ENCODE measurements around the gene COA1.
A peak's percentile ranks its signal among the peaks of the same experiment; 100 is the strongest.

Gene COA1

GRCh38 chr7:43729924-43730248, 563 bp upstream of the COA1 start:
- Histone ChIP-seq H3K36me3 (no peaks in the 10 kb centered on the region), H3K27me3 (no peaks in the 10 kb centered on the region), H3K4me3 (ENCODE audit: low read depth, low read length) (peak overlapping the region; percentile 97), H3K4me1 (no peaks in the 10 kb centered on the region), H3K9me3 (no peaks in the 10 kb centered on the region)
- no peak for TF ChIP-seq CTCF (IDR thresholded peaks at IDR 0.05; ENCODE audit: low read depth, low read length)
- no peak for DNase-seq

GRCh38 chr7:43727494-43727893, 1.8 kb downstream of the COA1 start:
- Histone ChIP-seq H3K9me3 (no peaks in the 10 kb centered on the region), H3K4me1 (no peaks in the 10 kb centered on the region), H3K4me3 (ENCODE audit: low read depth, low read length) (peak overlapping the region; percentile 2; the same call in 1 of the 2 replicates), H3K27me3 (no peaks in the 10 kb centered on the region), H3K36me3 (no peaks in the 10 kb centered on the region)
- DNase-seq = no peak
- TF ChIP-seq CTCF (IDR thresholded peaks at IDR 0.05; ENCODE audit: low read depth, low read length) = no peak

- H3K36me3 ChIP-seq = no peaks in the 10 kb centered on the region
- 0 out of 2 replicates have a peak overlapping the region, but pooled peaks have one; percentile 2 for H3K4me3 ChIP-seq (ENCODE audit: low read depth, low read length)
- no peak for DNase-seq
- H3K27me3 ChIP-seq = no peaks in the 10 kb centered on the region
- H3K4me1 ChIP-seq = no peaks in the 10 kb centered on the region
- no peak for TF ChIP-seq CTCF (IDR thresholded peaks at IDR 0.05; ENCODE audit: low read depth, low read length)
- no peaks in the 10 kb centered on the region for H3K9me3 ChIP-seq
These were observed 2.3 kb downstream of the COA1 start for GRCh38 chr7:43727003-43727402.

- H3K4me1 ChIP-seq = no peaks in the 10 kb centered on the region; the same call in 1 of the 2 replicates
- no peaks in the 10 kb centered on the region for H3K9me3 ChIP-seq
- no peak for TF ChIP-seq CTCF (IDR thresholded peaks at IDR 0.05; ENCODE audit: low read depth, low read length)
- DNase-seq = no peak
- no peak overlapping the region for H3K4me3 ChIP-seq (ENCODE audit: low read depth, low read length)
- H3K36me3 ChIP-seq = no peaks in the 10 kb centered on the region
- no peaks in the 10 kb centered on the region for H3K27me3 ChIP-seq
These were observed 2.9 kb downstream of the COA1 start for GRCh38 chr7:43726466-43726865.

GRCh38 chr7:43725251-43725650, 4.1 kb downstream of the COA1 start:
- Histone ChIP-seq H3K4me3 (ENCODE audit: low read depth, low read length) (no peak overlapping the region), H3K9me3 (no peaks in the 10 kb centered on the region), H3K27me3 (no peaks in the 10 kb centered on the region), H3K4me1 (peaks cover 5% of the 10 kb centered on the region; the same call in 1 of the 2 replicates), H3K36me3 (no peaks in the 10 kb centered on the region; the same call in none of the 2 replicates)
- no peak for TF ChIP-seq CTCF (IDR thresholded peaks at IDR 0.05; ENCODE audit: low read depth, low read length)
- no peak for DNase-seq

- no peak for TF ChIP-seq CTCF (IDR thresholded peaks at IDR 0.05; ENCODE audit: low read depth, low read length)
- Histone ChIP-seq H3K9me3 (no peaks in the 10 kb centered on the region), H3K27me3 (no peaks in the 10 kb centered on the region), H3K4me1 (peaks cover 5% of the 10 kb centered on the region; the same call in 1 of the 2 replicates), H3K36me3 (no peaks in the 10 kb centered on the region; the same call in none of the 2 replicates), H3K4me3 (ENCODE audit: low read depth, low read length) (no peak overlapping the region)
- DNase-seq = no peak
These were observed 6.3 kb downstream of the COA1 start for GRCh38 chr7:43723007-43723341.
